Measurements from ENCODE around the gene PCYOX1L.

Gene PCYOX1L

DNA sequence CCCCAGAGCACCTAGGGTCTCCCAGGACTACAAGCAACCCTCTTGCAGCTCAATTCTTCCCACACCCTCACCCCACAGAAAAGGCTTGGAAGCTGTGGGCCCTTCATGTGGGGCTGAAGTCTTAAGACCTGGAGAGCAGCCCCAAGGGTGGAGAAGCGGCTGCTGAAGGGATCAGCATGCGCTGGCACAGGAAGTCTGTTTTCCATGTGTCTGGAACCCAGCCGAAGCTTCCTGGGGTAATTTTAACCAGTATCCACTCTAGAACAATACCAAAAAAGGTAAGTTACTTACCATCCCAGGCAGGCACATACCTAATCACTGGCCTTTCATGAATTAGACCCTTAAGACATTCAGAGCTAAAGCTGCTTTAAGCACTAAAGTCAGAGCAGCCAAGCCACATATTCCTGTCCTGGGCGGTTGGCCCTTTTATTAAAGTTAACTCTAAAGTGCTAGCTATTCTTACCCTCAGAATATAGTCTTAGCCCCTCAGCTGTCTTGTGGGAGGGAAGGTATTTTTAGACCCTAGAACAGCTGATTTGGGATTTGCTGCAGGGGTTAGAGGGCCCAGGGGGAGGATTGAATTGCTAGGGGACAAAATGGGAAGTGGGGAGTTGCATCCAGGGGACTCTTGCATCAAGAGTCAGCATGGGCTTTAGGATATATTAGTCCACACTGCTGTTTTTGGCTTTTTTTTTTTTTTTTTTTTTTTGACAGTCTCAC is 14.4 kb downstream of the PCYOX1L start:
- no peak for DNase-seq (ENCODE audit: insufficient read length)
- FAIRE-seq, result no peak
- TF ChIP-seq POLR2A (IDR thresholded peaks at IDR 0.05; ENCODE audit: low read depth, low read length), result no peak
- TF ChIP-seq TAF1 (IDR thresholded peaks at IDR 0.05; ENCODE audit: borderline replicate concordance, low read depth, low read length), result no peak
- no peak for TF ChIP-seq POLR2AphosphoS5 (IDR thresholded peaks at IDR 0.05; ENCODE audit: low read depth, low read length)

DNA sequence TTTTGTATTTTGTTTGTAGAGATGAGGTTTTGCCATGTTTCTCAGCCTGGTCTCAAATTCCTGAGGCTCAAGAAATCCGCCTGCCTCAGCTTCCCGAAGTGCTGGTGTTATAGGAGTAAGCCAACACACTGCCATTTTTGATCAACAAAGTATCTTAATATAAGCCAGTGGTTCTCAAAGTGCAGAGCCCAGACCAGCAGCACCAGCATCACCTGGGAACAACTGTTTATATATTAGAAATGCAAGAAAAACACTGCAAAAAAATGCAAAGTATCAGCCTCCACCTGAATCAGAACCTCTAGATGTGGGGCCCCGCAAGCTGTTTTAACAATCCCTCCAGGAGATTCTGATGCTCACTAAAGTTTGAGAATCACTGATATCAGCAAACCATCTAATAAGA is 15.1 kb downstream of the PCYOX1L start:
- TF ChIP-seq TAF1 (IDR thresholded peaks at IDR 0.05; ENCODE audit: borderline replicate concordance, low read depth, low read length) (no peak), POLR2A (IDR thresholded peaks at IDR 0.05; ENCODE audit: low read depth, low read length) (no peak), POLR2AphosphoS5 (IDR thresholded peaks at IDR 0.05; ENCODE audit: low read depth, low read length) (no peak)
- FAIRE-seq (no peak), DNase-seq (ENCODE audit: insufficient read length) (no peak)

DNA sequence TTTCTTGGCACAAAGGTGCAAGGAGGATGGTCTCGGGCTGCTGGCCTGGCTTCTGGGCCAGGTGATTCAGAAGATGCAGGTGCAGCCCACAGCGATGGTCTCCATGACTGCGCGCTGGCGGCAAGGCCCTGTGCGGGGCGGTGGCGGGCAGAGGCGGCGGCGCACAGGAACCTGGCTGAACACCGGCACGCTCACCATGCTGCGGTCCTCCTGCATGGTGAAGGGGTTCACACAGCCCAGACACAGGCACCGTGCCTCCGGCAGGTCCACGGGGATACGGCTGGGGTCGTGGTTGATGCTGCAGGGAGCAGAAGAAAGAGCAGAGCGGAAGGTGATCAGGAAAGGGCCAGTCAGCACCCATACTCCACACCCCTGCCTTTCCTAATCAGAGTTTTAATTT is 16.5 kb downstream of the PCYOX1L start:
- no peak for DNase-seq (ENCODE audit: insufficient read length)

GRCh38 chr5:149374801-149375200 is 17.0 kb downstream of the PCYOX1L start:
- TF ChIP-seq POLR2A (IDR thresholded peaks at IDR 0.05; ENCODE audit: low read depth, low read length) (no peak), TAF1 (IDR thresholded peaks at IDR 0.05; ENCODE audit: borderline replicate concordance, low read depth, low read length) (no peak), POLR2AphosphoS5 (IDR thresholded peaks at IDR 0.05; ENCODE audit: low read depth, low read length) (no peak)
- DNase-seq (ENCODE audit: insufficient read length), result no peak

More for the DNA sequence above, 16.5 kb downstream of the PCYOX1L start:
- FAIRE-seq, result no peak
- TF ChIP-seq POLR2AphosphoS5 (IDR thresholded peaks at IDR 0.05; ENCODE audit: low read depth, low read length) (no peak), TAF1 (IDR thresholded peaks at IDR 0.05; ENCODE audit: borderline replicate concordance, low read depth, low read length) (no peak), POLR2A (IDR thresholded peaks at IDR 0.05; ENCODE audit: low read depth, low read length) (no peak)

DNA sequence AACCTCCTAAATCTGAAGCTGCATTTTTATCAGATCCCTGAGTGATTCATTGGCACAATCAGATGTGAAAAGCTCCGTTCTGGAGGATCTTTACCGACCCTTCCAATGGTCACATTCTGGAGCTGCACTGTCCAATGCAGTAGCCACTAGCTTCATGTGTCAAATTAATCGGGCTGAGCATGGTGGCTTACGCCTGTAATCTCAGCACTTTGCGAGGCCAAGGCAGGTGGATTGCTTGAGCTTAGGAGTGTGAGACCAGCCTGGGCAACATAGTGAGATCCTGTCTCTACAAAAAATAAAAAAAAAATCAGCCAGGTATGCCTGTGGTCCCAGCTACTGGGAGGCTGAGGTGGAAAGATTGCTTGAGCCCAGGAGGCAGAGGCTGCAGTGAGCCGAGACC is 17.6 kb downstream of the PCYOX1L start:
- DNase-seq (ENCODE audit: insufficient read length) (no peak), FAIRE-seq (no peak)
- TF ChIP-seq POLR2AphosphoS5 (IDR thresholded peaks at IDR 0.05; ENCODE audit: low read depth, low read length) (no peak), POLR2A (IDR thresholded peaks at IDR 0.05; ENCODE audit: low read depth, low read length) (no peak), TAF1 (IDR thresholded peaks at IDR 0.05; ENCODE audit: borderline replicate concordance, low read depth, low read length) (no peak)

More at GRCh38 chr5:149374801-149375200, 17.0 kb downstream of the PCYOX1L start:
- FAIRE-seq, result no peak

DNA sequence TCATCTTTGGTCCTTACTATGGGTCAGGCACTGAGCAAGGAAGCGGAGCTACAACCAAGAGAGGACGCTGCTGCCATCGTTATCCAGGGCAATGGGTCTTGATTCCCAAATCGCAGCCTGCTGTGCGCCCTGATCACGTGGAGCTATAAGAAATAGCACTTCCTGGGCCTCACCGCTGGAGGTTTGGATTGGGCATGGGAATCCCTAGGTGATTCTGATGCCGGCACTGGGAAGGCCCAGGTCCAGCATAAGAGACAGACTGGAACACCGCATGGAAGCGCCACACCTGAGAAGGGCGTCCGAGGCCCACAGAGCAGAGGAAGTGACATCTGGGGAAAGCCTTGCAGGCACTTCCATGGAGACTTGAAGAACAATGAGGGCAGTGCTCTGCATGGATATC is 18.3 kb downstream of the PCYOX1L start:
- no peak for DNase-seq (ENCODE audit: insufficient read length)
- no peak for TF ChIP-seq TAF1 (IDR thresholded peaks at IDR 0.05; ENCODE audit: borderline replicate concordance, low read depth, low read length)
- no peak for FAIRE-seq

DNA sequence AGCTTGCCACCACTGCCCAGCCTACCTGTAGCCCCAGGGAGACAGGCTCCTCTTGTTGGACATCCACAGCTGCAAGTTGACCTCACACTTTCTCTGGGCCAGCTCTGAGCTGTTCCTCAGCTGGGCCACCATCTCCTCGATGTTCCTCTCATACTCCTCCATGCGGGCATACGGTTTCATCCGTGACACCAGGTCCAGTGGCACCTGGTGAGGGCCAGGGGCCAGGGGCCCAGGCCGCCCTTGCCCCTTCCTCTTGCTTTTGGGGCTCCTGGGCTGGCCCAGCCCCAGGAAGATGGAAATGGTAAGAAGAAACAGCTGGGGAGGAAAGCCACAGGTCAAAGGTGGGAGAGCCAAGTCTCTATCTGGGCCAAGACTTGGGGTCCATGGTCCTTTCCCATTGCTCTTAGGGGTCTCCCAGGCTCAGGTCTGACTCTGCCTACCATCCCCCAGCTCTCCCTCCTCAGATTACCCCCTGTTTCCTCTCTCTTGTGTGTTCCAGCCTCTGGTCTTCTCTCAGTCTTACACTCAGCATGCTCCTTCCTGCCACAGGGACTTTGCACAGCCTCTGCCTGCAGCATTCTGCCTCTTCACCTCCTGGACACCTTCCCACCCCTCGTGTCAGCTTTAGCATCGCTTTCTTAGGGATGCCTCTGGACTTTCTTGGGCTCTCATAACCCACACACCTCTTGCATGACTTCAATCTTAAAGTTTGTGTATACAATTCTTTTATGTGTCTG is 19.0 kb downstream of the PCYOX1L start:
- DNase-seq (ENCODE audit: insufficient read length) (no peak), FAIRE-seq (no peak)
- TF ChIP-seq POLR2AphosphoS5 (IDR thresholded peaks at IDR 0.05; ENCODE audit: low read depth, low read length), result no peak
- TF ChIP-seq TAF1 (IDR thresholded peaks at IDR 0.05; ENCODE audit: borderline replicate concordance, low read depth, low read length), result no peak
- no peak for TF ChIP-seq POLR2A (IDR thresholded peaks at IDR 0.05; ENCODE audit: low read depth, low read length)

DNA sequence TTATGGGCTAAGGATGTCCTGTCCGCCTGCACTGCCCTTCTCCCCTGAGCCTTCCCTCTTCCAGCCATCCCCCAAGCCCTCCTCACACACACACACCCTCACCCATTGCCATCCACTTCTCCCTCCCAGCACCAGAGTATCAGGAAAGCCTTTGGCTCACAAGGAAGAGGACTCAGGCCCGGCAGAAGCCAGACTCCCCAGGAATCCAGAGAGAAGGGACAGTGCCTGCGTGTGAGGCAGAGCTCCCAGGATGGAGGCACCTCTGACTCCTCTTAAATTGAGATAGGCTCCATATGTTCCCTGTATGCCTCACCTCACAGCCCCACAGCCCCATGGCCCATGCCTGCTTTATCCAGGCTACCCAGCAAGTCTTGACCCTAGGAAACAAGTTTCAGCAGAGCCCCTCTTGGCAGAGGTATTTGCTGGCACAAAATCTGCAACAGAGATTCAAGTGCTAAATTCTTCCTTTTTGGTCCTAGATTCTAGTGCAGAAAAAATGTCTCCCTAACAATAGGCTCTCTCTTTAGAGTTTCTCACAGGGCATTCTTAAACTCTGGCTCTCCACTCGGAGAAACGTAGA is 20.5 kb downstream of the PCYOX1L start:
- FAIRE-seq, result no peak
- no peak for TF ChIP-seq TAF1 (IDR thresholded peaks at IDR 0.05; ENCODE audit: borderline replicate concordance, low read depth, low read length)
- TF ChIP-seq POLR2A (IDR thresholded peaks at IDR 0.05; ENCODE audit: low read depth, low read length), result no peak
- no peak for TF ChIP-seq POLR2AphosphoS5 (IDR thresholded peaks at IDR 0.05; ENCODE audit: low read depth, low read length)
- DNase-seq (ENCODE audit: insufficient read length), result no peak

GRCh38 chr5:149379177-149379761 is 21.4 kb downstream of the PCYOX1L start, which contains the start of gene IL17B:
TSS of gene IL17B (minus strand) at chr5:149379292. CDS start at chr5:149379225, 67 bp downstream.
- FAIRE-seq (no peak), DNase-seq (ENCODE audit: insufficient read length) (no peak)
- no peak for TF ChIP-seq POLR2A (IDR thresholded peaks at IDR 0.05; ENCODE audit: low read depth, low read length)
- no peak for TF ChIP-seq TAF1 (IDR thresholded peaks at IDR 0.05; ENCODE audit: borderline replicate concordance, low read depth, low read length)
- TF ChIP-seq POLR2AphosphoS5 (IDR thresholded peaks at IDR 0.05; ENCODE audit: low read depth, low read length), result no peak

GRCh38 chr5:149379818-149380374 is 22.1 kb downstream of the PCYOX1L start:
- FAIRE-seq, result no peak

DNA sequence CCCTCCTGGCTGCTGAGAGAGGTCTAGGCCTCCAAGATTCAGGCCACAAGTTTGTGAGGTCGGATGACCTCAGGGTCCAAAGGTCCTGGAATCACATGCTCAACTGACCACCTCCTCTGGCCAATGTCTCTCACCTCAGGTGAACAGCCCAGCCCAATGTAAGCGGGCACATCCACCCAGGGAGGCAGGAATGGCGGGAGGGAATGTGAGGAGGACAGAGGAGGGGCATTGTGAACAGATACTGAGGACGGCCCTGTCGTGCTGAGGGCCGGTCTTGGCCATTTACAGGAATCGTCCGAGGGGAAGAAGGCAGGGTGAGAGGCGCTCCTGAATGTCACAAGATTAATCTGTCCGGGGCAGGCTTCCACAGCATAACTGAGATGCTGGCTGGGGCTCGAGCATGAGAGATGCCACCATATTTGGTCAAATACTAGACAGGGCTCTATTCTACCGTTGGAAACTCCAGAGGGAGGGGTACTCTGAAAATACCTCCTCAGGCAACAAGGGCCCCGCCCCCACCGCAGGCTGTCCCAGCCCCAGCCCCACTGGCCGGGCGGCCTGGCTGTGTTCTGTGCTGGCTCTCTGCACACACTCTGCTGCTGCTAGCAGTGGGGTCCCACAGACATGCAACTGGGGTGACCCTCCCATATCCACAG is 22.7 kb downstream of the PCYOX1L start:
- no peak for DNase-seq (ENCODE audit: insufficient read length)
- no peak for FAIRE-seq
- TF ChIP-seq POLR2A (IDR thresholded peaks at IDR 0.05; ENCODE audit: low read depth, low read length), result no peak
- TF ChIP-seq TAF1 (IDR thresholded peaks at IDR 0.05; ENCODE audit: borderline replicate concordance, low read depth, low read length), result no peak
- TF ChIP-seq POLR2AphosphoS5 (IDR thresholded peaks at IDR 0.05; ENCODE audit: low read depth, low read length), result no peak

More at GRCh38 chr5:149379818-149380374, 22.1 kb downstream of the PCYOX1L start:
- TF ChIP-seq POLR2A (IDR thresholded peaks at IDR 0.05; ENCODE audit: low read depth, low read length) (no peak), TAF1 (IDR thresholded peaks at IDR 0.05; ENCODE audit: borderline replicate concordance, low read depth, low read length) (no peak), POLR2AphosphoS5 (IDR thresholded peaks at IDR 0.05; ENCODE audit: low read depth, low read length) (no peak)
- no peak for DNase-seq (ENCODE audit: insufficient read length)

All from GM12892 (cell line).